ENCODE measurements around the gene UBASH3A. TPM values are rescaled to one million over a fixed set of nuclear protein-coding genes. Genes with fewer than 3 reads are reported as not detected.

UBASH3A gene
- total and polyA plus RNA-seq, 8 donors: 0.18 to 4.6 (median 0.31) TPM; not detected in 1

- H3K36me3 ChIP-seq: peaks cover 0 to 4% (median 0%) of the 10 kb centered on the region in 4 donors
- TF ChIP-seq POLR2AphosphoS5 (IDR thresholded peaks at IDR 0.05): no peak
- TF ChIP-seq CTCF (IDR thresholded peaks at IDR 0.05): no peak
- no peak for TF ChIP-seq EP300 (IDR thresholded peaks at IDR 0.05)
- no peak for TF ChIP-seq POLR2A (IDR thresholded peaks at IDR 0.05)
- H3K9me3 ChIP-seq: peaks cover 0 to 26% (median 17%) of the 10 kb centered on the region in 4 donors
- intact Hi-C loops (cut with DNase I; ENCODE audit: low total_unique reads): no loop called here
- no peak overlapping the region for H3K27ac ChIP-seq
- no peaks in the 10 kb centered on the region for H3K4me1 ChIP-seq
- H3K27me3 ChIP-seq: peaks cover 0 to 33% (median 0%) of the 10 kb centered on the region in 3 donors
- 67 to 74% (median 71%) methylated on average over 4 of the region's 4 CpGs for WGBS, 5 donors
- DNase-seq: no peak
- H3K4me3 ChIP-seq: no peak overlapping the region
These were observed 31.7 kb downstream of the UBASH3A start for GRCh38 chr21:42435401-42435800.

GRCh38 chr21:42435833-42436232, 32.1 kb downstream of the UBASH3A start:
- intact Hi-C loops (cut with DNase I; ENCODE audit: low total_unique reads): no loop called here
- H3K27me3 ChIP-seq: peaks cover 0 to 29% (median 0%) of the 10 kb centered on the region in 3 donors
- H3K9me3 ChIP-seq: peaks cover 0 to 26% (median 17%) of the 10 kb centered on the region in 4 donors
- H3K4me3 ChIP-seq: no peak overlapping the region
- H3K4me1 ChIP-seq: no peaks in the 10 kb centered on the region
- DNase-seq: no peak
- peaks cover 0 to 4% (median 0%) of the 10 kb centered on the region in 4 donors for H3K36me3 ChIP-seq
- H3K27ac ChIP-seq: no peak overlapping the region
- TF ChIP-seq CTCF (IDR thresholded peaks at IDR 0.05): no peak

GRCh38 chr21:42436914-42437313, 33.2 kb downstream of the UBASH3A start:
- intact Hi-C loops (cut with DNase I; ENCODE audit: low total_unique reads): no loop called here
- Histone ChIP-seq H3K27ac (no peak overlapping the region), H3K27me3 (peaks cover 0 to 23% (median 0%) of the 10 kb centered on the region in 3 donors), H3K36me3 (peaks cover 0 to 3% (median 0%) of the 10 kb centered on the region in 4 donors), H3K9me3 (peaks cover 0 to 24% (median 14%) of the 10 kb centered on the region in 4 donors), H3K4me1 (no peaks in the 10 kb centered on the region), H3K4me3 (no peak overlapping the region)
- TF ChIP-seq POLR2A (IDR thresholded peaks at IDR 0.05) (no peak), CTCF (IDR thresholded peaks at IDR 0.05) (no peak), POLR2AphosphoS5 (IDR thresholded peaks at IDR 0.05) (no peak), EP300 (IDR thresholded peaks at IDR 0.05) (no peak)
- DNase-seq: no peak

- DNase-seq: peak in 1 of 2 donors; percentile 73
- Histone ChIP-seq H3K36me3 (no peaks in the 10 kb centered on the region), H3K27me3 (peaks cover 0 to 23% (median 0%) of the 10 kb centered on the region in 3 donors), H3K4me3 (no peak overlapping the region), H3K27ac (no peak overlapping the region), H3K9me3 (peaks cover 0 to 16% (median 5%) of the 10 kb centered on the region in 4 donors), H3K4me1 (no peaks in the 10 kb centered on the region)
- TF ChIP-seq POLR2AphosphoS5 (IDR thresholded peaks at IDR 0.05): no peak
- TF ChIP-seq POLR2A (IDR thresholded peaks at IDR 0.05): no peak
- TF ChIP-seq EP300 (IDR thresholded peaks at IDR 0.05): no peak
- no peak for TF ChIP-seq CTCF (IDR thresholded peaks at IDR 0.05)
- 48 to 55% (median 51%) methylated on average over 8 of the region's 8 CpGs for WGBS, 5 donors
- intact Hi-C loops (cut with DNase I; ENCODE audit: low total_unique reads): no loop called here
These were observed 34.1 kb downstream of the UBASH3A start for GRCh38 chr21:42437786-42438185.
